Karpas-422 (cell line): ENCODE results near the gene PTPRM. TPM values are rescaled to one million over a fixed set of nuclear protein-coding genes. Genes with fewer than 3 reads are reported as not detected.

Experiments
- DNase-seq: peaks from one replicate; pipeline ENCODE4 v3.0.0-alpha.2; 2015
- H2AFZ ChIP-seq: fragments of 200-600 bp; sonication (generic); 2 replicates; pipeline ENCODE4 v1.6.1; 2014; ENCODE audit warnings: antibody characterized with exemption, low read length, mixed read lengths
- H3K27ac ChIP-seq: fragments of 200-600 bp; sonication (generic); 2 replicates; pipeline ENCODE4 v1.5.1; 2014; ENCODE audit warnings: mild to moderate bottlenecking, low read length, moderate library complexity
- H3K27me3 ChIP-seq: fragments of 200-600 bp; sonication (generic); 2 replicates; pipeline ENCODE4 v1.6.1; 2014; ENCODE audit warnings: low read length, mixed read lengths
- H3K36me3 ChIP-seq: fragments of 200-600 bp; sonication (generic); 2 replicates; pipeline ENCODE4 v1.6.1; 2014; ENCODE audit warnings: low read length, mixed read lengths; ENCODE audit not compliant: insufficient read depth
- H3K4me1 ChIP-seq: fragments of 200-600 bp; sonication (generic); 2 replicates; pipeline ENCODE4 v1.6.1; 2014; ENCODE audit warnings: mild to moderate bottlenecking, low read length, mixed read lengths
- H3K4me2 ChIP-seq: fragments of 200-600 bp; sonication (generic); 2 replicates; pipeline ENCODE4 v1.6.1; 2014; ENCODE audit warnings: low read length, low read depth, mild to moderate bottlenecking; ENCODE audit not compliant: poor library complexity, severe bottlenecking
- H3K4me3 ChIP-seq: fragments of 200-600 bp; sonication (generic); 2 replicates; pipeline ENCODE4 v1.5.1; 2014; ENCODE audit warnings: mild to moderate bottlenecking, antibody characterized with exemption, low read length, mixed read lengths
- H3K79me2 ChIP-seq: fragments of 200-600 bp; sonication (generic); 2 replicates; pipeline ENCODE4 v1.6.1; 2014; ENCODE audit warnings: mild to moderate bottlenecking, low read length, mixed read lengths
- H3K9ac ChIP-seq: fragments of 200-600 bp; sonication (generic); 2 replicates; pipeline ENCODE4 v1.6.0; 2014; ENCODE audit warnings: low read length
- H3K9me2 ChIP-seq: fragments of 200-600 bp; sonication (generic), shearing (Covaris generic); replicated peaks from 2 replicates; pipeline ENCODE4 v1.6.0; 2014; ENCODE audit warnings: mild to moderate bottlenecking, low read length, moderate library complexity; ENCODE audit not compliant: insufficient read depth
- H3K9me3 ChIP-seq: fragments of 300-700, 200-600 bp; sonication (generic); 2 replicates; pipeline ENCODE4 v1.6.1; 2014; ENCODE audit warnings: low read length, mixed read lengths
- H4K20me1 ChIP-seq: fragments of 200-600 bp; sonication (generic); 2 replicates; pipeline ENCODE4 v1.6.1; 2014; ENCODE audit warnings: mild to moderate bottlenecking, antibody characterized with exemption, low read length, low read depth; ENCODE audit not compliant: insufficient read depth
- total RNA-seq: library from RNA; depleted of rRNA; stranded (reverse); fragments of >200 nt; shearing (Covaris generic); gene quantifications from 2 replicates; pipeline ENCODE4 v1.2.3, GENCODE V29; 2014; ENCODE audit warnings: low replicate concordance

Gene PTPRM
- total RNA-seq, 1 experiment from 2014 or later, result not detected

- no peaks in the 10 kb centered on the region for H3K79me2 ChIP-seq
- no peak for DNase-seq
- H3K4me3 ChIP-seq, result no peak overlapping the region
- H3K4me2 ChIP-seq, result no peak overlapping the region
- H2AFZ ChIP-seq, result no peak overlapping the region
- no peaks in the 10 kb centered on the region for H3K9me2 ChIP-seq
- H3K27me3 ChIP-seq, result no peaks in the 10 kb centered on the region
- H3K9me3 ChIP-seq, result no peaks in the 10 kb centered on the region
- H3K4me1 ChIP-seq, result no peaks in the 10 kb centered on the region
- no peak overlapping the region for H3K9ac ChIP-seq
- H4K20me1 ChIP-seq, result no peaks in the 10 kb centered on the region
- no peak overlapping the region for H3K27ac ChIP-seq
- no peaks in the 10 kb centered on the region for H3K36me3 ChIP-seq
Observed at GRCh38 chr18:7870855-7871254, 303.7 kb downstream of the PTPRM start.

GRCh38 chr18:7871560-7872456, 304.7 kb downstream of the PTPRM start:
- H3K4me2 ChIP-seq, result no peak overlapping the region

GRCh38 chr18:7872569-7872968, 305.5 kb downstream of the PTPRM start:
- H3K27me3 ChIP-seq, result no peaks in the 10 kb centered on the region
- no peak overlapping the region for H3K4me2 ChIP-seq
- H3K4me1 ChIP-seq, result no peaks in the 10 kb centered on the region
- no peaks in the 10 kb centered on the region for H3K9me3 ChIP-seq
- no peak overlapping the region for H3K9ac ChIP-seq
- H3K4me3 ChIP-seq, result no peak overlapping the region
- no peak overlapping the region for H2AFZ ChIP-seq
- H3K27ac ChIP-seq, result no peak overlapping the region
- H3K36me3 ChIP-seq, result no peaks in the 10 kb centered on the region
- no peaks in the 10 kb centered on the region for H3K79me2 ChIP-seq
- H3K9me2 ChIP-seq, result no peaks in the 10 kb centered on the region
- no peak for DNase-seq
- no peaks in the 10 kb centered on the region for H4K20me1 ChIP-seq

More at GRCh38 chr18:7871560-7872456, 304.7 kb downstream of the PTPRM start:
- H2AFZ ChIP-seq, result no peak overlapping the region
- no peaks in the 10 kb centered on the region for H3K9me3 ChIP-seq
- H3K9ac ChIP-seq, result no peak overlapping the region
- no peaks in the 10 kb centered on the region for H3K79me2 ChIP-seq
- H4K20me1 ChIP-seq, result no peaks in the 10 kb centered on the region
- no peaks in the 10 kb centered on the region for H3K4me1 ChIP-seq
- no peaks in the 10 kb centered on the region for H3K36me3 ChIP-seq
- DNase-seq, result no peak
- H3K27me3 ChIP-seq, result no peaks in the 10 kb centered on the region
- H3K4me3 ChIP-seq, result no peak overlapping the region
- H3K27ac ChIP-seq, result no peak overlapping the region
- no peaks in the 10 kb centered on the region for H3K9me2 ChIP-seq

- no peaks in the 10 kb centered on the region for H3K9me2 ChIP-seq
- H3K36me3 ChIP-seq, result no peaks in the 10 kb centered on the region
- H3K4me3 ChIP-seq, result no peak overlapping the region
- no peaks in the 10 kb centered on the region for H3K27me3 ChIP-seq
- H3K9me3 ChIP-seq, result no peaks in the 10 kb centered on the region
- no peaks in the 10 kb centered on the region for H3K79me2 ChIP-seq
- no peak for DNase-seq
- no peaks in the 10 kb centered on the region for H3K4me1 ChIP-seq
- no peak overlapping the region for H2AFZ ChIP-seq
- no peak overlapping the region for H3K4me2 ChIP-seq
- H4K20me1 ChIP-seq, result no peaks in the 10 kb centered on the region
- no peak overlapping the region for H3K9ac ChIP-seq
- H3K27ac ChIP-seq, result no peak overlapping the region
Observed at GRCh38 chr18:7873316-7873715, 306.2 kb downstream of the PTPRM start.

- Histone ChIP-seq H3K27ac (no peak overlapping the region), H3K4me3 (no peak overlapping the region), H3K9ac (no peak overlapping the region), H3K4me1 (no peaks in the 10 kb centered on the region), H2AFZ (no peak overlapping the region), H3K4me2 (no peak overlapping the region), H3K9me2 (no peaks in the 10 kb centered on the region), H3K9me3 (no peaks in the 10 kb centered on the region), H4K20me1 (no peaks in the 10 kb centered on the region), H3K79me2 (no peaks in the 10 kb centered on the region), H3K36me3 (no peaks in the 10 kb centered on the region), H3K27me3 (no peaks in the 10 kb centered on the region)
- no peak for DNase-seq
Observed at GRCh38 chr18:7876354-7877104, 309.4 kb downstream of the PTPRM start.

- Histone ChIP-seq H3K9ac (no peak overlapping the region), H3K79me2 (no peaks in the 10 kb centered on the region), H3K9me3 (no peaks in the 10 kb centered on the region), H2AFZ (no peak overlapping the region), H4K20me1 (no peaks in the 10 kb centered on the region), H3K9me2 (no peaks in the 10 kb centered on the region), H3K36me3 (no peaks in the 10 kb centered on the region), H3K27me3 (no peaks in the 10 kb centered on the region), H3K4me2 (no peak overlapping the region), H3K27ac (no peak overlapping the region), H3K4me3 (no peak overlapping the region), H3K4me1 (no peaks in the 10 kb centered on the region)
- DNase-seq, result no peak
Observed at GRCh38 chr18:7877609-7878008, 310.5 kb downstream of the PTPRM start.

- H3K9me3 ChIP-seq, result no peaks in the 10 kb centered on the region
- no peak overlapping the region for H3K4me2 ChIP-seq
- H3K9ac ChIP-seq, result no peak overlapping the region
- H4K20me1 ChIP-seq, result no peaks in the 10 kb centered on the region
- H3K9me2 ChIP-seq, result no peaks in the 10 kb centered on the region
- H3K79me2 ChIP-seq, result no peaks in the 10 kb centered on the region
- H3K36me3 ChIP-seq, result no peaks in the 10 kb centered on the region
- H3K27me3 ChIP-seq, result no peaks in the 10 kb centered on the region
- no peak overlapping the region for H3K27ac ChIP-seq
- no peaks in the 10 kb centered on the region for H3K4me1 ChIP-seq
- DNase-seq, result no peak
- no peak overlapping the region for H3K4me3 ChIP-seq
- no peak overlapping the region for H2AFZ ChIP-seq
Observed at GRCh38 chr18:7878265-7879211, 311.4 kb downstream of the PTPRM start.
